Germinal center (tissue), 1 donor: ENCODE results near the gene WFDC11.
"Not testable (repeated sequence)": the region's sequence is repeated elsewhere in the genome, so short reads cannot be mapped to it uniquely, and the experiment has no call there.

Source experiments
- DNase-seq: peaks from one replicate; pipeline ENCODE4 v3.0.0; 2012; ENCODE audit warnings: mixed read lengths, low spot score

Gene WFDC11

GRCh38 chr20:45670139-45670538 is at the start of gene WFDC11:
WFDC11 (minus strand) TSS chr20:45670239; CDS start chr20:45650600, 19,639 bp downstream.
- DNase-seq, result no peak

GRCh38 chr20:45716141-45716688 is 46.2 kb upstream of the WFDC11 start:
- DNase-seq, result not testable (repeated sequence)

GRCh38 chr20:45704969-45705637 is 35.1 kb upstream of the WFDC11 start, which contains the start of gene WFDC10B:
WFDC10B (minus strand) TSS chr20:45705019; CDS start chr20:45685992, 19,027 bp downstream.
- no peak for DNase-seq

- no peak for DNase-seq
Observed at GRCh38 chr20:45701873-45702272, 31.8 kb upstream of the WFDC11 start, which contains the start of gene WFDC13. WFDC13 (plus strand) TSS chr20:45702038; CDS start chr20:45702124, 86 bp downstream.

- DNase-seq, result no peak
Observed at GRCh38 chr20:45701104-45701503, 31.1 kb upstream of the WFDC11 start.

GRCh38 chr20:45695496-45695895 is 25.5 kb upstream of the WFDC11 start:
- no peak for DNase-seq

GRCh38 chr20:45693346-45693745 is 23.3 kb upstream of the WFDC11 start:
- not testable (repeated sequence) for DNase-seq

GRCh38 chr20:45685896-45686295 is 15.9 kb upstream of the WFDC11 start:
- no peak for DNase-seq

GRCh38 chr20:45679650-45680049 is 9.6 kb upstream of the WFDC11 start:
- DNase-seq, result no peak

GRCh38 chr20:45672765-45673164 is 2.7 kb upstream of the WFDC11 start:
- no peak for DNase-seq

GRCh38 chr20:45657038-45657437 is 13.0 kb downstream of the WFDC11 start:
- not testable (repeated sequence) for DNase-seq

GRCh38 chr20:45651726-45652125 is 18.3 kb downstream of the WFDC11 start:
- DNase-seq, result not testable (repeated sequence)

- DNase-seq, result no peak
Observed at GRCh38 chr20:45649312-45649863, 20.7 kb downstream of the WFDC11 start.

GRCh38 chr20:45647441-45648050 is 22.5 kb downstream of the WFDC11 start:
- DNase-seq, result no peak

GRCh38 chr20:45646875-45647274 is 23.2 kb downstream of the WFDC11 start:
- no peak for DNase-seq

GRCh38 chr20:45645869-45646268 is 24.2 kb downstream of the WFDC11 start:
- DNase-seq, result not testable (repeated sequence)

GRCh38 chr20:45641076-45641475 is 29.0 kb downstream of the WFDC11 start:
- not testable (repeated sequence) for DNase-seq

- DNase-seq, result no peak
Observed at GRCh38 chr20:45639687-45640086, 30.4 kb downstream of the WFDC11 start.

- DNase-seq, result no peak
Observed at GRCh38 chr20:45636513-45636912, 33.5 kb downstream of the WFDC11 start.

GRCh38 chr20:45631184-45631583 is 38.9 kb downstream of the WFDC11 start, which contains the start of gene WFDC9:
WFDC9 (minus strand) TSS chr20:45631284; CDS start chr20:45610181, 21,103 bp downstream.
- no peak for DNase-seq

- DNase-seq, result no peak
Observed at GRCh38 chr20:45630371-45630770, 39.7 kb downstream of the WFDC11 start.

- DNase-seq, result peak; percentile 54
Observed at GRCh38 chr20:45629496-45630100, 40.4 kb downstream of the WFDC11 start, which contains the start of gene WFDC10A. WFDC10A (plus strand) TSS chr20:45629739; CDS start chr20:45629814, 75 bp downstream.
